HUES64 (cell line): Measurements from ENCODE around the gene AHRR.
"Not testable (repeated sequence)": the region's sequence is repeated elsewhere in the genome, so short reads cannot be mapped to it uniquely, and the experiment has no call there.

Experiments used
- H3K27ac ChIP-seq: 2 replicates; pipeline ENCODE4 v1.7.0; 2013; ENCODE audit warnings: low read depth, low read length, inconsistent platforms
- H3K27me3 ChIP-seq: 2 replicates; pipeline ENCODE4 v1.6.1; 2013; ENCODE audit warnings: mild to moderate bottlenecking, low read length; ENCODE audit not compliant: insufficient read depth
- H3K36me3 ChIP-seq: 2 replicates; pipeline ENCODE4 v1.6.1; 2013; ENCODE audit warnings: mild to moderate bottlenecking, low read length; ENCODE audit not compliant: insufficient read depth
- H3K4me1 ChIP-seq: 2 replicates; pipeline ENCODE4 v1.6.1; 2013; ENCODE audit warnings: mild to moderate bottlenecking, low read length, moderate library complexity; ENCODE audit not compliant: insufficient read depth
- H3K4me3 ChIP-seq: 2 replicates; pipeline ENCODE4 v1.5.1; 2013; ENCODE audit warnings: mild to moderate bottlenecking, low read length, moderate library complexity
- H3K9ac ChIP-seq: 2 replicates; pipeline ENCODE4 v1.6.1; 2013; ENCODE audit warnings: mild to moderate bottlenecking, low read depth, low read length
- H3K9me3 ChIP-seq: 2 replicates; pipeline ENCODE4 v1.6.1; 2013; ENCODE audit warnings: low read depth, low read length; ENCODE audit not compliant: insufficient read depth
- WGBS: fragments of 150-250, 120-280 bp; methylation state at CpG from one replicate; pipeline ENCODE4 v1.1.7; 2013; ENCODE audit warnings: missing lambda C conversion rate; 5-methylcytosine and 5-hydroxymethylcytosine counted together

AHRR gene

DNA sequence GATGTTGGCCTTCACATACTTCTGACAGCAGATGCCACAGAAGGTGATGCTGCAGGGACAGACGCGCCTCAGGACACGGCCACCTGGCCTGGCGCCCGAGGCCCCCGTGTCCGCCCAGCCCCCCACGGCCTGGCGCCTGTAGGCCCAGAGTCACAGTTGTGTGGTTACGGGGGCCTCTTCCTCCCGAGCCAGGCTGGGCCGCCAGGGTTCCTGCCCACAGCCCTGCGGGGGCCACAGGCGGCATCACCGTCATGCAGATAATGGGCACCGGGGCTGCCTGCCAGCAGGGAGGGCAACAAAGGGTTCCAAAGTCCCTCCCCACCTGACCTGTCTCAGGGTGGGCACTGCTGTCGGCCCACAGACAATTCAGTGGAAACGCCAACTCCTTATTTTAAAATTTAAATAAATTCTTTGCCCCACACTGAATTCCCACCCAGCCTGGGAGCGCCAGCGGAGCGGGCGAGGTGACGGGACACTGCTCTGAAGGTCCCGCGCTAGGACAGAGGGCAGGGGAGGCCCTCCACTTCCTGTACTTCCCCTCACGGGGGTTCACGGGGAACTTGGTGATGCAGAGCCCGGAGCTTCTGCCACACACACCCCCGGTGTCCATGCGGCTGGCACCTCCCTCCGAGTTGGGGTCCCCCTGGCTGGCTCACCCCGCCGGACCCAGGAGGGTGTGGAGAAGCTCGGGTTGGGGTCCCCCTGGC lies 162.1 kb downstream of the AHRR start:
- H3K27ac ChIP-seq: no peak overlapping the region
- H3K4me3 ChIP-seq: no peak overlapping the region
- H3K9me3 ChIP-seq: no peaks in the 10 kb centered on the region
- no peaks in the 10 kb centered on the region for H3K27me3 ChIP-seq
- 96% methylated on average over 34 of the region's 34 CpGs for WGBS
- H3K36me3 ChIP-seq: no peaks in the 10 kb centered on the region
- H3K9ac ChIP-seq: no peak overlapping the region
- H3K4me1 ChIP-seq: no peaks in the 10 kb centered on the region

DNA sequence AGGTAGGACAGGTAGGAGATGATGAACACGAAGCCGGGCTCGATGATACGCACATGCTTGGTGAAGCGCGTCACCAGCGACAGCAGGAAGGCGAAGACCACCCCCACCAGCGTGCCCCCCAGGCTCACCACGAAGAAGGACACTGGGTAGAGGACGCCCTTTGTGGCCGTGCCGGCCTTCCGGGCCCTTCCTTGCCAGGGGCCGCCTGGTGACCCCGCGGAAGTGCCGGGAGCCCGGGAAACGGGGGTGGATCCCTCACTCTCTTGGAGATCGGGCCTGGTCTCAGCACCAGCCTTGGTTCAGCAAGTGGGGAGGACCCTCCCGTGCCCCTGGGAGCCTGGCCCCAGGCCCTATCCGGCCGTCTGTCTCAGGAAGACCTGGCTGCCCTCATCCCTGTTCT lies 163.0 kb downstream of the AHRR start:
- Histone ChIP-seq H3K36me3 (no peaks in the 10 kb centered on the region), H3K4me3 (no peak overlapping the region), H3K4me1 (no peaks in the 10 kb centered on the region), H3K27ac (no peak overlapping the region), H3K27me3 (no peaks in the 10 kb centered on the region), H3K9me3 (no peaks in the 10 kb centered on the region), H3K9ac (no peak overlapping the region)
- WGBS: 93% methylated on average over 24 of the region's 24 CpGs

DNA sequence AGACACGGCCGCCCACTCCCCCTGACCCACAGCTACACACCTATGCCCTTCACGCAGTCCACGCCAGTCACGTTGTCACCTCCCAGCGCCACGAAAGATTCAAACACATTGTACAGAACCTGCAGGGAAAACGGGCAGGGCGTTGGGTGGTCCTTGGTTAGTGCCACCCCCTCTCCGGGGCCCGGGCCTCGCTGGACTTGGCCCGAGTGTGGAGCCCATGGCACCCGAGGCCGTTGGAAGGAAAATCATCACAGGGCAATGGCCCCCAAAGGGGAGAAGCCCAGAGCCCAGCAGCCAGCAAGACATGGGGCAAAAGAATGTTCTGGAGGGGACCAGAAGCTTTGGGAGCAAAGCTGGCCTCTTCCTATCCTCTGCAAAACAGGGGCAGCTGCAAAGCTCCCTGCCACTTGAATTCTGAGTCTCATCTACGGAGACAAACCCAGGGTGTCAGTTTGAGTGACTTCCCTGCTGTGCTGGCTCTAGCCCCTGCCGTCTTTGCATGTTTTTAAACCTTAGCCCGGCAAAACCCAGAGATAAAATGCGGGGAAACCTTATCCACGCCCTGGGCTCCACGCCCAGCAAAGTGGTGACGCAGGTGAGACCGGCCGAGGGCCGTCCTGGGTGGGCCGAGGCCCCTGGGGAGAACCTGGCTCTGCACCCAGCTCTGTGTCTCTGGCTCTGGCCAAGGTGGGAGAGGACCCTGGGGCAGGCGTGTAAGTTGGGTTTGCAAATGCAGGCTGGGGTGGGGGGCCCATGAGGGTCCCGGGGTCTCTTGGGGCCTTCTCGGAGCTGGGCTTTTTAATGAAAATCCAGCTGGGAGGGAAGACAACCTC lies 163.8 kb downstream of the AHRR start:
- WGBS: 84% methylated on average over 29 of the region's 29 CpGs
- no peaks in the 10 kb centered on the region for H3K36me3 ChIP-seq
- H3K4me3 ChIP-seq: no peak overlapping the region
- no peaks in the 10 kb centered on the region for H3K27me3 ChIP-seq
- H3K27ac ChIP-seq: no peak overlapping the region
- H3K4me1 ChIP-seq: no peaks in the 10 kb centered on the region
- no peak overlapping the region for H3K9ac ChIP-seq
- H3K9me3 ChIP-seq: no peaks in the 10 kb centered on the region

DNA sequence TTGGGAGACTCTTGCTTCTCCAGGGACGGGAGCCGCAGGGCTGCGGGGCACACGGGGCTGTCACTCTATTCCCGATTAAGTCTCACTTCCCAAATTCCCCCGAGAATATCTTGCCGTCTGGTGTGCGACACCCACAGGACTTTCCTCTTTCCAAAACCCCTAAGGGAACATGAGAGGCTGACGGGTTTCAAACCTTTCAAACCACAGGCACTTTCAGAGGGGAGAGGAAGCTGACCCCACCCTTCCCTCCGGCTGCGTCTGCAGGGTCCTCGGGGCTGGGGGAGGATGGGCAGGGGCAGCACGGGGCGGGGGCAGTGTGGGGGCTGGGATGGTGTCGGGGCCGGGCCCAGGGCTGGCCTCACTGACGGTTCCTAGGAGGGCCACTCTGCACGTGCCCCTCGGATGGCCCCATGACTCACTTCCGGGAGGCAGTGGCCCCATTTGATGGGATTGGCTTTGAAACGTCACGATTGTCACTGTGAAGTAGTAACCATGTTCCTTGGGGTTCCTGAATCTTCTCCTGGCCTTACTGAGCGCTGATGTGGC lies 164.5 kb downstream of the AHRR start:
- 73% methylated on average over 23 of the region's 23 CpGs for WGBS
- Histone ChIP-seq H3K27ac (no peak overlapping the region), H3K27me3 (no peaks in the 10 kb centered on the region; the same call in 1 of the 2 replicates), H3K4me3 (no peak overlapping the region), H3K9ac (no peak overlapping the region), H3K36me3 (no peaks in the 10 kb centered on the region), H3K4me1 (no peaks in the 10 kb centered on the region), H3K9me3 (no peaks in the 10 kb centered on the region)

- not testable (repeated sequence) for H3K4me1 ChIP-seq, H3K27ac ChIP-seq, H3K4me3 ChIP-seq, H3K9me3 ChIP-seq, H3K27me3 ChIP-seq, H3K36me3 ChIP-seq, H3K9ac ChIP-seq
- WGBS: 89% methylated on average over 16 of the region's 22 CpGs
These were observed 165.1 kb downstream of the AHRR start for GRCh38 chr5:486597-486996.
